ENCODE results near the gene HIVEP3.
A peak's percentile ranks its signal among the peaks of the same experiment; 100 is the strongest.

HIVEP3 gene

DNA sequence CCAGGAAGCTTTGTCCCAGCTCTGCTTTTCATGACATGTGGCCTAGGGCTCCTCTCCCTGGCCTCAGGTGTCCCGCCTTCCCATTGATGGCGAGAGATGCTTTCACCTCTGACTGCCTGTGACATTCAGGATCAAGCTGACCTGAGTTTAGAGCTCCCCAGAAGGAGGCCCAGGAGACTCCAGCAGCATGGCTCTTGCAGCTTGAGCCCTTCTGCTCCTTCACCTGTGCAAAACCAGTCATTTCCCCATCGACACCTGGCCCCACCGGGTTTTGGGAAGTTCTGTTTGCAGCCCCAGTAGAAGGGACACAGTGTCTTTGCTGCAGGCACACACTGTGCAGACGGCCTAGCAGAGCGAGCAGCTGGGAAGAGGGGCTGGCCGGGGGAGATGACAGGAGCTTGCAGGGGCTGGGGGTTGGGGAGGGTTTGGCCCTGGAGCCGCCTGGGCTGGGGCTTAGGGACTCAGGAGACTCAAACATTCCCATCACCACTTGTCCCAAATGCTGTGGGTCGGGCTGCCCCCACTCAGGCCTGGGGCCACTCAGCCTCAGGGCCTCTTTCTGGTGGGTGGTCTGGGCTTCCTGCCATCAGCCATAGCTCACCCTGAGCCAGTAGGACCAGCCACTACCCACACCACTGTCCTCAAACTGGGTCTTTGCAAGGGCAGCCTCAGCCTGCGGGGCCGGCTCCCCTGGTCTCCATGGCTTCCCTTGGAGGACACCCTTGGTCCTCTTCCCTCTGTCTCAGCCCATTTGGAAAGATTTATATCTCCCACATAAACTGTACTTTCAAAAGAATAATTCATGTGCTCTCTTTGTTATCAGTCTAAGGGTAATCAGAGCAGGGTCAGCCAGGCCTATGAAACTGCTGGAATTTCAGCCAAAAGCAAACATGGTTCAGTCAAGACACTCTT, 430.4 kb downstream of the HIVEP3 start:
- no peak overlapping the region for H3K4me3 ChIP-seq
- H3K9me3 ChIP-seq (replicated peaks in 1 of 11) = no peaks in the 10 kb centered on the region
- no peaks in the 10 kb centered on the region for H3K27me3 ChIP-seq
- no peaks in the 10 kb centered on the region; a peak in 1 of 22 replicates for H4K20me1 ChIP-seq
- no peak overlapping the region for H3K27ac ChIP-seq
- H3K9ac ChIP-seq = no peak overlapping the region
- TF ChIP-seq Cebpa-rat (IDR thresholded peaks at IDR 0.05) = no peak
- peak overlapping the region in 4 of 11 experiments; percentile 76 to 91 (median 85); a peak in 3 of 22 replicates for H3K4me2 ChIP-seq
- no peaks in the 10 kb centered on the region for H3K36me3 ChIP-seq
- peaks cover 36 to 44% (median 40%) of the 10 kb centered on the region in 10 experiments for H3K4me1 ChIP-seq

DNA sequence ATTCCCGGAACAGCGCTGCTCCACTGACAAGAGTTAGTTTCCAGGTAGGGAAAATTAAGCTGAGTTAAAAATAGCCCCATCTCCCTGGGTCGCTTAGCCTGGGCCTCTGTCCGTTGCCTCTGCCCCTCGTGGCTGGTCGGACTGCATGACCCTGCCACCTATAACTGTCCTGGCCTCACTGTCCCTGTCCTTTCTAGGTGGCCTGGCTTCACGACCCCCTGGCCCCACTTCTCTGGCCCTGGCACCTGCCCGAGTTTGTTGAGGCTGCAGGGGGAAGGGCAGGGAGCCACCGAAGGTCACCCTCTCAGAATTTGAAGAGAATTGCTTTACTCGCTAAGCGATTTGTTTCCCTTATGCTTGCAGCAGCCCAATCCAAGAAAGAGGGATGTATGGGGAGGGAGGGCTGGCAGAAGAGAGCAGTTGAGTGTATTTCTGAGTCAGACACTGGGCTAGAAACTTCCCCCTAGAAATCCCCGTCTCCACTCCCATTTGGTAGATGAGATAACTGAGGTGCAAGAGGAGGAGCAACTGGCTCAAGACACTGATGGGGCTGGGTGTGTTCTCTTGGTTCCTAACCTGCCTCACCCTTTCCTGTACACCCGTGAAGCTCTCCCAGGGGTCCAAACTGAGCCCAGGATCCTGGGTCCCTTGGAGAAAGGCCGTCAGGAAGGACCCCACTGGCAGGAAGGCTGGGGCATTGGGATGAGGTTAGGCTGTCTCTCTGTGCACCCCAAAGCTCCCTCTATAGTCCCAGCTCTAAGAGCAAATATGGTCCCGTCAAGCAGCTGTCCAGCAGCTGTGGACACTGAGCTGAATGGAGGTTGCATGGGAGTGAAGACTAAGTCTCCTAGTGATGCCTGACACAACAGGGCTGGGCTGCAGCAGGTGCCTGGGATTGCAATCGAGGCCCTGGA, 431.3 kb downstream of the HIVEP3 start:
- H3K4me1 ChIP-seq = peaks cover 37 to 54% (median 50%) of the 10 kb centered on the region in 10 experiments
- peak overlapping the region; percentile 36 to 91 (median 76) for H3K4me2 ChIP-seq
- H3K36me3 ChIP-seq = no peaks in the 10 kb centered on the region
- TF ChIP-seq Cebpa-rat (IDR thresholded peaks at IDR 0.05) = no peak
- no peaks in the 10 kb centered on the region; a peak in 1 of 22 replicates for H4K20me1 ChIP-seq
- no peaks in the 10 kb centered on the region for H3K9me3 ChIP-seq (replicated peaks in 1 of 11)
- no peaks in the 10 kb centered on the region for H3K27me3 ChIP-seq
- H3K4me3 ChIP-seq = peak overlapping the region in 3 of 10 experiments; percentile 12 to 21 (median 15); a peak in 2 of 20 replicates
- peak overlapping the region in 5 of 11 experiments; percentile 2 to 50 (median 18); a peak in 5 of 22 replicates for H3K9ac ChIP-seq
- peak overlapping the region in 2 of 11 experiments; percentile 13 to 24; a peak in 1 of 22 replicates for H3K27ac ChIP-seq

DNA sequence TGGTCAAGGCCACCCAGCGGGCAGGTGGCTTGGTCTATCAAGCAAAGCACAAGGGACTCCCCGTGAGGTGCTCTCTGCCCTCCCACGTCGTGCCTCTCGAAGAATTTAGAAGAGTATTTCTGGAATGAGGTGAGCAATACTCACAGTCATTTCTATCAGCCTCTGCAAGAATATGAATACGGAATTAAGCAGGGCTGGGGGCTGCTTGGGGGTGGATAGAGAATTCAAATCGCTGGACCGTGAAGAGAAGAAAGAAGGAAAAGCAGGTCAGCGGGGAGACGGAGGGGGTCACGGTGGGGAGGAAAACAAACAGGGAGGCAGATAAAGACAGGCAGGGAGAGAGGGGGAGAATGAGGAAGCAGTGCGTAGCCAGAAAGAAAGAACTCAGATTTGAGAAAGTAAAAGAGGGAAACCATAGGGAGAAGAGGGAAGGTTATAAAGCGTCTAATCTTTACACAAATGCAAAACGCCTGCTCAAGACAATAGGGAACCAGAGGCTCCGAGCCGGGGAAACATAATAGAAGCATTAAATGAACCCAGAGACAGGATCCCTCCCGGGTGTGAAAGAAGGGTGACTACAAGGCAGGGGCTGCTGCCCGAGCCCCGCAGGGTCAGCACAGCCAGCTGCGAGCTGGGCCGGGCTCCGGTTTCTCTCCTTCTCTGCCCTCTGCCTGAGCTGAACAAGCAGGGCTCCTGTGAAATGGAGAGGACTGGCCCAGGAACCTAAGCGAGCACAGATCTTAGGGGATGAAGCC, 432.2 kb downstream of the HIVEP3 start:
- peaks cover 37 to 60% (median 56%) of the 10 kb centered on the region in 10 experiments for H3K4me1 ChIP-seq
- no peaks in the 10 kb centered on the region for H3K36me3 ChIP-seq
- TF ChIP-seq Cebpa-rat (IDR thresholded peaks at IDR 0.05) = no peak
- no peaks in the 10 kb centered on the region for H3K9me3 ChIP-seq (replicated peaks in 1 of 11)
- peak overlapping the region; percentile 36 to 91 (median 76) for H3K4me2 ChIP-seq
- H3K27me3 ChIP-seq = no peaks in the 10 kb centered on the region
- H3K4me3 ChIP-seq = peak overlapping the region in 3 of 10 experiments; percentile 12 to 21 (median 15); a peak in 2 of 20 replicates
- H3K27ac ChIP-seq = peak overlapping the region in 2 of 11 experiments; percentile 13 to 24; a peak in 2 of 22 replicates
- peak overlapping the region in 5 of 11 experiments; percentile 2 to 50 (median 18); a peak in 5 of 22 replicates for H3K9ac ChIP-seq
- H4K20me1 ChIP-seq = no peaks in the 10 kb centered on the region; a peak in 1 of 22 replicates

DNA sequence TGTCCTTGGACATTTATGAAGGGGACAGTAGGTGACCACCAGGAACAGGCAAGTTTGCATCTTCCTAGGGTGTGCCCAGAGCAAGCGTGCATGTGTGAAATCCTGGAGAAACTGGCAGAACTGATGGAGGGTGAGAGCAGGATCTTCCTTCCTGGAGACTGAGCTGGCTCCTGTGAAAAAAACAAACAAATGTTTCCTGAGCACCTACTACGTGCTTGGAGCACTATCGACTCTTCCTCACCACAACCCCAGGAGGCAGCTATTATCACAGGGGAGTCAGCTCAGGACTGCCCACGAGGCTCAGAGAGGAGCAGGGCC, 432.7 kb downstream of the HIVEP3 start:
- Histone ChIP-seq H3K27ac (no peak overlapping the region; a peak in 1 of 22 replicates), H3K9ac (no peak overlapping the region), H3K4me1 (peaks cover 37 to 60% (median 56%) of the 10 kb centered on the region in 10 experiments), H4K20me1 (no peaks in the 10 kb centered on the region; a peak in 1 of 22 replicates), H3K36me3 (no peaks in the 10 kb centered on the region), H3K4me2 (peak overlapping the region; percentile 36 to 91 (median 76)), H3K27me3 (no peaks in the 10 kb centered on the region), H3K4me3 (no peak overlapping the region), H3K9me3 (replicated peaks in 1 of 11) (no peaks in the 10 kb centered on the region)
- TF ChIP-seq Cebpa-rat (IDR thresholded peaks at IDR 0.05) = no peak

DNA sequence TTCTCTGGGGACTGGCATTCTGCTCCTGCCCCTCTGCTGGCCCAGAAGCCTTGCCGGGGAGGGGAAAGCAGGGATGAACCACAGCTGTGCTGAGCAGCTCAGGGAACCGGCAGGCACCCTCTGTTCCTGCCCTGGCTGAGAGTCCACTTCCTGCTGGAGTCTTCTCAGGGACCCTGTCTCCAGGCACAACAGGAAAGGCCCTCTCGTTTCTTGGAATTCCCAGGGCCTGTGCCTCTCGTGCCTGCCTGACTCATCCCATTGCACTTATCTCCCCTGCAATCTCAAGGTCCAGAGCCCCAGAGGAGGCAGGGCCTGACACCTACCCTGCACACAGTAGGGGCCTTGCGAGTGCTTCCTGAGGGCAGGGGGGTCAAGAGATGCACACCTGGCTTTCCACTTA, 433.1 kb downstream of the HIVEP3 start:
- no peak overlapping the region for H3K9ac ChIP-seq
- H3K27me3 ChIP-seq = no peaks in the 10 kb centered on the region
- H3K4me1 ChIP-seq = peaks cover 37 to 60% (median 56%) of the 10 kb centered on the region in 10 experiments
- peak overlapping the region; percentile 36 to 91 (median 76) for H3K4me2 ChIP-seq
- H3K9me3 ChIP-seq (replicated peaks in 1 of 11) = no peaks in the 10 kb centered on the region
- TF ChIP-seq Cebpa-rat (IDR thresholded peaks at IDR 0.05) = no peak
- H3K27ac ChIP-seq = no peak overlapping the region
- no peaks in the 10 kb centered on the region; a peak in 1 of 22 replicates for H4K20me1 ChIP-seq
- H3K4me3 ChIP-seq = no peak overlapping the region
- no peaks in the 10 kb centered on the region for H3K36me3 ChIP-seq

DNA sequence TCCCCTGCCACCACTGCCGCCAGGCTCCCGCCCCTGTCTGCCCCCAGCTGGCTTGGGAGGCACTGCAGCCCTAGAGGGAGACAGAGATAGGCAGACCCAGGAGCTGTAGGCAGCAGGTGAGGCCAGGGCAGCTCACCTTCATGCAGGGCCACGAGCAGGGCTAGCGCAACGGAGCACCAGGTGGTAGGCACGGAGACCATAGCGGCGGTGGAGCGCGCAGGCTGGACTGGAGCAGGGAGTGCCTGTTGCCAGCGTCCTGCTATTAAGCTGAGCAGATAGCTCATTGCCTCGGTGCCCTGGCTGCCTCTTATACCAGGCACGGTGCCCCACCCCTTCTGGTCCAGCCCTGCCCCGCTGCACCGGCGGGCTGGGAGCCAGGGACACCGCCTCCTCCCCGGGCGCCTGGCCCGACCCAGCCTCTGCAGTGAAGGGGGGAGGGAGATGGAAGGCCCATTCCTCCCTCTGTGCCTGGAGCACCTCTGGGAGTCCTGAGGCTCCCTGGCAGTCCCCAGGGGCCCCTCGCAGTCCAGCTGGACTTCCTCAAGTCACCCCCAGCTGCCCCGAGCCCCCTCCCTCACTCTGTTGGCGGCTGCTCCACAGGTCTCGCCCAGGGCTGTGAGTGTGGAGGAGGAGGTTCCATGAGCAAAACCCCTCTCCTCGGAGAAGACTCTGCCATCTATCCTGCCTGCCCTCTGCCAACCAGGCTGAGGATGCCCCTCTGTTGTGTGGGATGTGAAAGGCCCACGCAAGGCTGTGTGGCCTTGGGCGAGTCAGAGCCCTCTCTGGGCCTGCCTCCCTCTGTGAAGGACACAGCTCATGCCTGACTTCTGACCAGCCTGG, 434.1 kb downstream of the HIVEP3 start, which contains the start of gene EDN2:
Gene EDN2 (minus strand): TSS at position 282 of the 840 bp plus-strand sequence. CDS start 82 bp downstream, at position 200.
- Histone ChIP-seq H3K9me3 (replicated peaks in 1 of 11) (no peaks in the 10 kb centered on the region), H3K27ac (no peak within 1 kb of the TSS), H3K27me3 (no peaks in the 10 kb centered on the region), H3K9ac (peak within 1 kb of the TSS in 2 of 11 experiments; percentile 13 to 15; a peak in 2 of 22 replicates), H3K4me1 (peaks cover 37 to 60% (median 56%) of the 10 kb centered on the region in 10 experiments), H3K4me2 (peak within 1 kb of the TSS; percentile 36 to 91 (median 76)), H3K36me3 (no peaks in the 10 kb centered on the region), H3K4me3 (no peak within 1 kb of the TSS), H4K20me1 (no peaks in the 10 kb centered on the region; a peak in 1 of 22 replicates)
- TF ChIP-seq Cebpa-rat (IDR thresholded peaks at IDR 0.05) = no peak

DNA sequence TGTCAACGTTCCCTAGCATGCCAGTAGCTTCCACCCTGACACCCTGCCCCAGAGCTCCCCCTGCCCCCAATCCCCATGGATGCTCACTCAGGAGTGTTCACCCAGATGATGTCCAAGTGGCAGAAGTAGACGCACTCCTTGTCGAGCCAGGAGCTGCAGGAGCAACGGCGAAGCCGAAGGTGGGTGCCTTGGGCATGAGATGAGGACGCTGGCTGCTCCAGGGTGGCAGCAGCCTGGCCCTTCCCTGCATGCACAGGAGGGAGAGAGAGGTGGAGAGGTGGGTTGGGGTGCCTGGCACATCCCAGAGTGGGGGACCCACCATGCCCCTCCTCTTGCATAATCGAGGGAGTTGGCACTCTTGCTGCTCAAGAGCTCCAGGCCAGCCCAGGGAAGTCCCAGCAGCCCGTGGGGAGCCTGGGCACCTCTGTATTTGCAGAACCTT, 434.7 kb downstream of the HIVEP3 start:
- Histone ChIP-seq H3K27ac (no peak overlapping the region), H3K4me1 (peaks cover 37 to 64% (median 58%) of the 10 kb centered on the region in 10 experiments), H3K9ac (no peak overlapping the region), H3K9me3 (replicated peaks in 1 of 11) (no peaks in the 10 kb centered on the region), H4K20me1 (no peaks in the 10 kb centered on the region; a peak in 1 of 22 replicates), H3K4me3 (no peak overlapping the region), H3K4me2 (peak overlapping the region in 9 of 11 experiments; percentile 36 to 91 (median 76); a peak in 17 of 22 replicates), H3K27me3 (no peaks in the 10 kb centered on the region), H3K36me3 (no peaks in the 10 kb centered on the region)
- TF ChIP-seq Cebpa-rat (IDR thresholded peaks at IDR 0.05) = no peak
